ENCODE data around the gene SNX6.

DNA sequence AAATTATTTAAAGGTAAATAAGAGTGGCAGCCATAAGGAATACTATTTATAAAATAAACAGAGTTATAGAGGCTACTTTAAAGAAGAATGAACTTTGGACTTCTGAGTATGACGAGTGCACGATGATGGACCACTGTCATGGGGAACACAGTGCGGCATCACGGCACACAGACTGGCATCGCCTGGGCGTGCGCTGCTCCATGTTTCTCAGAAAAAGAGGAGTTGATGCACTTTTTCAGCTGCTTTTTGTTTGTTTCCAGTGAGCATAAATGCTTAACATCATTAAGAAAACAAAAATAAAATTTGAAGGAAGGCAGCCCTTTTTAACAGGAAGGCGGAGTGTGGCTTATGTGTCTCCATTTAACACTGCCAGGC lies 67.2 kb downstream of the SNX6 start:
- TF ChIP-seq, protein P1, sequence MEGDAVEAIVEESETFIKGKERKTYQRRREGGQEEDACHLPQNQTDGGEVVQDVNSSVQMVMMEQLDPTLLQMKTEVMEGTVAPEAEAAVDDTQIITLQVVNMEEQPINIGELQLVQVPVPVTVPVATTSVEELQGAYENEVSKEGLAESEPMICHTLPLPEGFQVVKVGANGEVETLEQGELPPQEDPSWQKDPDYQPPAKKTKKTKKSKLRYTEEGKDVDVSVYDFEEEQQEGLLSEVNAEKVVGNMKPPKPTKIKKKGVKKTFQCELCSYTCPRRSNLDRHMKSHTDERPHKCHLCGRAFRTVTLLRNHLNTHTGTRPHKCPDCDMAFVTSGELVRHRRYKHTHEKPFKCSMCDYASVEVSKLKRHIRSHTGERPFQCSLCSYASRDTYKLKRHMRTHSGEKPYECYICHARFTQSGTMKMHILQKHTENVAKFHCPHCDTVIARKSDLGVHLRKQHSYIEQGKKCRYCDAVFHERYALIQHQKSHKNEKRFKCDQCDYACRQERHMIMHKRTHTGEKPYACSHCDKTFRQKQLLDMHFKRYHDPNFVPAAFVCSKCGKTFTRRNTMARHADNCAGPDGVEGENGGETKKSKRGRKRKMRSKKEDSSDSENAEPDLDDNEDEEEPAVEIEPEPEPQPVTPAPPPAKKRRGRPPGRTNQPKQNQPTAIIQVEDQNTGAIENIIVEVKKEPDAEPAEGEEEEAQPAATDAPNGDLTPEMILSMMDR (conservative IDR thresholded peaks at IDR 0.05; ENCODE audit: low read depth, low read length), result no peak
- TF ChIP-seq EZH2 (IDR thresholded peaks at IDR 0.05; ENCODE audit: low read length, unreplicated experiment) (no peak), EZH2phosphoT487 (IDR thresholded peaks at IDR 0.05; ENCODE audit: borderline replicate concordance, low read length) (no peak)
